Left colon (tissue), 2 donors: ENCODE measurements around the gene CRADD. TPM values are rescaled to one million over a fixed set of nuclear protein-coding genes. Genes with fewer than 3 reads are reported as not detected.

Experiments
- ATAC-seq: fragments of 200-7000 bp; cut with Tn5 transposase; one replicate; pipeline ENCODE4 v1.9.1; 2020; ENCODE audit warnings: mild to moderate bottlenecking, moderate library complexity
- DNase-seq, 2 donors: peaks; one replicate each; pipeline ENCODE4 v3.0.0-alpha.2; 2020
- intact Hi-C, 2 donors: fragments of 100-400 bp; cut with DNase I in 1 of 2; cut with micrococcal nuclease in 1 of 2; formaldehyde crosslinking; loops; one replicate each; pipeline versions ENCODE4 v1.11.2 to v1.14.0; 2022; cut with DNase I, micrococcal nuclease
- total RNA-seq, 2 donors: library from RNA; stranded (reverse); fragmentation: NEBNext Ultra II Directional; extraction: Animal tissue kit (Norgen Biotek cat#: 25700); gene quantifications; one replicate each; pipeline ENCODE4 v1.2.1, GENCODE V29; 2021
- donor health status: DM: no; HTN: no; CAD: no.
- donor health status: DM: yes; HTN: yes; CAD: no.

CRADD gene
- total RNA-seq, 2 donors from 2014 or later, result 22.1 to 27.6 TPM

- intact Hi-C loops, result no loop called here
- DNase-seq (no peak), ATAC-seq (no peak)
These were observed 46.4 kb downstream of the CRADD start for GRCh38 chr12:93723568-93723930.

GRCh38 chr12:93725531-93725930, 48.4 kb downstream of the CRADD start:
- ATAC-seq, result no peak
- intact Hi-C loops, result no loop called here
- no peak for DNase-seq

GRCh38 chr12:93727195-93727811, 50.1 kb downstream of the CRADD start:
- ATAC-seq (no peak), DNase-seq (no peak)
- intact Hi-C loops, result no loop called here

GRCh38 chr12:93727911-93728310, 50.7 kb downstream of the CRADD start:
- no peak for ATAC-seq
- intact Hi-C loops, result no loop called here

GRCh38 chr12:93729934-93730333, 52.8 kb downstream of the CRADD start:
- intact Hi-C loops, result no loop called here
- ATAC-seq (no peak), DNase-seq (no peak)

More at GRCh38 chr12:93727911-93728310, 50.7 kb downstream of the CRADD start:
- no peak for DNase-seq

- intact Hi-C loops, result no loop called here
- DNase-seq, result peak in 1 of 2 donors; percentile 8
- peak; percentile 41 for ATAC-seq
These were observed 56.2 kb downstream of the CRADD start for GRCh38 chr12:93733358-93733757.

- no peak for DNase-seq
- intact Hi-C loops, result no loop called here
- no peak for ATAC-seq
These were observed 56.8 kb downstream of the CRADD start for GRCh38 chr12:93733928-93734327.

GRCh38 chr12:93734784-93735183, 57.6 kb downstream of the CRADD start:
- intact Hi-C loops, result no loop called here
- no peak for DNase-seq
- ATAC-seq, result no peak

GRCh38 chr12:93736640-93737178, 59.5 kb downstream of the CRADD start:
- intact Hi-C loops, result no loop called here
- no peak for DNase-seq
- ATAC-seq, result peak; percentile 68

GRCh38 chr12:93737457-93738198, 60.5 kb downstream of the CRADD start:
- intact Hi-C loops, result no loop called here
- ATAC-seq, result peak; percentile 62
- DNase-seq, result peak; percentile 28 to 59

- DNase-seq (no peak), ATAC-seq (no peak)
- intact Hi-C loops, result no loop called here
These were observed 61.3 kb downstream of the CRADD start for GRCh38 chr12:93738199-93739058.

GRCh38 chr12:93740751-93741150, 63.6 kb downstream of the CRADD start:
- ATAC-seq (no peak), DNase-seq (no peak)

GRCh38 chr12:93741659-93742109, 64.5 kb downstream of the CRADD start:
- intact Hi-C loops, result loop anchor here in 1 of 2 donors (5.0 kb wide), 2 partner anchors 149 to 169 kb away; partner anchors contain the start of gene SOCS2
- DNase-seq, result peak in 1 of 2 donors; percentile 27
- ATAC-seq, result peak; percentile 44

More at GRCh38 chr12:93740751-93741150, 63.6 kb downstream of the CRADD start:
- intact Hi-C loops, result loop anchor here in 1 of 2 donors (5.0 kb wide), 2 partner anchors 148 to 168 kb away; partner anchors contain the start of gene SOCS2

- DNase-seq (peak; percentile 59 to 80), ATAC-seq (peak; percentile 91)
- intact Hi-C loops, result loop anchor here in 1 of 2 donors (5.0 kb wide), 2 partner anchors 150 to 170 kb away; partner anchors contain the start of gene SOCS2
These were observed 65.1 kb downstream of the CRADD start for GRCh38 chr12:93742110-93742934.

- DNase-seq (no peak), ATAC-seq (no peak)
- intact Hi-C loops, result loop anchor here in 1 of 2 donors (5.0 kb wide), 2 partner anchors 151 to 171 kb away; partner anchors contain the start of gene SOCS2
These were observed 66.2 kb downstream of the CRADD start for GRCh38 chr12:93743229-93743998.

GRCh38 chr12:93743999-93744689, 67.0 kb downstream of the CRADD start:
- intact Hi-C loops, result loop anchor here in 1 of 2 donors (5.0 kb wide), 2 partner anchors 152 to 172 kb away; partner anchors contain the start of gene SOCS2
- ATAC-seq, result no peak

GRCh38 chr12:93745286-93745685, 68.1 kb downstream of the CRADD start:
- DNase-seq, result no peak
- ATAC-seq, result no peak
- intact Hi-C loops, result no loop called here

More at GRCh38 chr12:93743999-93744689, 67.0 kb downstream of the CRADD start:
- DNase-seq, result no peak
